WTC11 (cell line): ENCODE results near the gene SLC9B1. TPM values are rescaled to one million over a fixed set of nuclear protein-coding genes. Genes with fewer than 3 reads are reported as not detected.

ENCODE experiments used
- ATAC-seq: fragments of 200-7000 bp; cut with Tn5 transposase; 2 replicates; pipeline ENCODE4 v1.10.0; 2021; ENCODE audit warnings: mild to moderate bottlenecking, moderate library complexity
- CTCF ChIA-PET: fragments of 300-600 bp; sonication (Branson Sonifier 250); formaldehyde crosslinking; loops from one replicate; lab custom pipeline; 2021; ENCODE audit warnings: antibody characterized with exemption; lab: Charles Lee
- POLR2A ChIA-PET: fragments of 350-600 bp; sonication (Branson Sonifier 250); formaldehyde crosslinking; loops from one replicate; lab custom pipeline; 2021; ENCODE audit warnings: antibody characterized with exemption; lab: Charles Lee
- DNase-seq: peaks from one replicate; pipeline ENCODE4 v3.0.0; 2021; ENCODE audit warnings: low spot score
- H3K27ac Mint-ChIP-seq: 2 replicates; pipeline ENCODE4 v1.8.0; 2021; ENCODE audit warnings: mixed read lengths
- H3K27me3 Mint-ChIP-seq: 2 replicates; pipeline ENCODE4 v1.8.0; 2021; ENCODE audit warnings: low read depth, mild to moderate bottlenecking, moderate library complexity, mixed read lengths
- H3K36me3 Mint-ChIP-seq: 2 replicates; pipeline ENCODE4 v1.8.0; 2021; ENCODE audit warnings: mixed read lengths
- H3K4me1 Mint-ChIP-seq: 2 replicates; pipeline ENCODE4 v1.8.0; 2022; ENCODE audit warnings: mixed read lengths
- H3K4me3 Mint-ChIP-seq: 2 replicates; pipeline ENCODE4 v1.8.0; 2021; ENCODE audit warnings: mild to moderate bottlenecking, moderate library complexity, mixed read lengths
- H3K9me3 Mint-ChIP-seq: 2 replicates; pipeline ENCODE4 v1.8.0; 2021; ENCODE audit warnings: mixed read lengths
- CBFB ChIP-seq: sonication (generic); formaldehyde crosslinking; IDR thresholded peaks from 2 replicates; pipeline ENCODE4 v1.8.1; 2022; ENCODE audit warnings: mild to moderate bottlenecking, low read depth, missing genetic modification reagents
- E2F5 ChIP-seq: sonication (generic); formaldehyde crosslinking; IDR thresholded peaks from 2 replicates; pipeline ENCODE4 v1.8.1; 2022; ENCODE audit warnings: mild to moderate bottlenecking, moderate library complexity, missing genetic modification reagents
- FOXP1 ChIP-seq: sonication (generic); formaldehyde crosslinking; IDR thresholded peaks from 2 replicates; pipeline ENCODE4 v1.8.0; 2022; ENCODE audit warnings: missing genetic modification reagents, mild to moderate bottlenecking, moderate library complexity, borderline replicate concordance
- GRHL2 ChIP-seq: fragments of 250-450 bp; sonication (Bioruptor Pico); IDR thresholded peaks from 2 replicates; pipeline ENCODE4 v1.8.0; 2022; ENCODE audit warnings: mild to moderate bottlenecking, moderate library complexity; ENCODE audit not compliant: insufficient replicate concordance, severe bottlenecking
- GTF2I ChIP-seq: fragments of 250-450 bp; sonication (Bioruptor Pico); conservative IDR thresholded peaks from 2 replicates; pipeline ENCODE4 v1.4.0; 2021; ENCODE audit warnings: mild to moderate bottlenecking
- IRF2 ChIP-seq: sonication (generic); formaldehyde crosslinking; IDR thresholded peaks from 2 replicates; pipeline ENCODE4 v1.8.0; 2022; ENCODE audit warnings: low read depth, missing genetic modification reagents, borderline replicate concordance
- NR2C2 ChIP-seq: sonication (generic); formaldehyde crosslinking; IDR thresholded peaks from 2 replicates; pipeline ENCODE4 v1.8.0; 2022; ENCODE audit warnings: mild to moderate bottlenecking, missing genetic modification reagents
- NR3C1 ChIP-seq: sonication (generic); formaldehyde crosslinking; conservative IDR thresholded peaks from 2 replicates; pipeline ENCODE4 v1.8.1; 2023; ENCODE audit warnings: low read depth, mild to moderate bottlenecking, missing genetic modification reagents
- RELA ChIP-seq: sonication (generic); formaldehyde crosslinking; IDR thresholded peaks from 2 replicates; pipeline ENCODE4 v1.8.1; 2022; ENCODE audit warnings: missing genetic modification reagents, mild to moderate bottlenecking, borderline replicate concordance
- RORB ChIP-seq: fragments of 250-450 bp; sonication (Bioruptor Pico); IDR thresholded peaks from 2 replicates; pipeline ENCODE4 v1.9.0; 2021; ENCODE audit warnings: mild to moderate bottlenecking
- STAT6 ChIP-seq: sonication (generic); formaldehyde crosslinking; conservative IDR thresholded peaks from 2 replicates; pipeline ENCODE4 v1.8.1; 2023; ENCODE audit warnings: mild to moderate bottlenecking, low read depth, missing genetic modification reagents, moderate library complexity
- ZBTB21 ChIP-seq: sonication (generic); formaldehyde crosslinking; IDR thresholded peaks from 2 replicates; pipeline ENCODE4 v1.8.1; 2023; ENCODE audit warnings: mild to moderate bottlenecking, missing genetic modification reagents, borderline replicate concordance
- ZBTB43 ChIP-seq: sonication (generic); formaldehyde crosslinking; IDR thresholded peaks from 2 replicates; pipeline ENCODE4 v1.8.1; 2023; ENCODE audit warnings: mild to moderate bottlenecking, missing genetic modification reagents
- ZNF138 ChIP-seq: sonication (generic); formaldehyde crosslinking; conservative IDR thresholded peaks from 2 replicates; pipeline ENCODE4 v1.8.1; 2022; ENCODE audit warnings: mild to moderate bottlenecking, moderate library complexity, missing genetic modification reagents
- ZNF263 ChIP-seq: sonication (generic); formaldehyde crosslinking; IDR thresholded peaks from 2 replicates; pipeline ENCODE4 v1.8.1; 2022; ENCODE audit warnings: low read depth, mild to moderate bottlenecking, moderate library complexity, missing genetic modification reagents
- ZNF512 ChIP-seq: sonication (generic); formaldehyde crosslinking; IDR thresholded peaks from 2 replicates; pipeline ENCODE4 v1.8.1; 2022; ENCODE audit warnings: missing genetic modification reagents, borderline replicate concordance
- total RNA-seq: library from RNA; stranded (reverse); gene quantifications from 3 replicates; pipeline ENCODE4 v1.2.3, GENCODE V29; 2021
- TF ChIP-seq, protein P1 (sequence below): sonication (generic); formaldehyde crosslinking; IDR thresholded peaks from 2 replicates; pipeline ENCODE4 v1.8.0; 2022; ENCODE audit warnings: mild to moderate bottlenecking, missing genetic modification reagents
- TF ChIP-seq, protein P2 (sequence below): sonication (generic); formaldehyde crosslinking; IDR thresholded peaks from 2 replicates; pipeline ENCODE4 v1.8.0; 2022; ENCODE audit warnings: mild to moderate bottlenecking, missing genetic modification reagents
- TF ChIP-seq, protein P3 (sequence below): fragments of 250-450 bp; sonication (Bioruptor Pico); IDR thresholded peaks from 2 replicates; pipeline ENCODE4 v2.1.2; 2022; ENCODE audit warnings: mild to moderate bottlenecking, moderate library complexity

The SLC9B1 gene
- total RNA-seq, 1 experiment from 2014 or later: 0.59 TPM

- TF ChIP-seq ZNF512 (CRISPR knock-in tag) (no peak), ZNF263 (CRISPR knock-in tag) (no peak), RORB (no peak), ZNF138 (CRISPR knock-in tag) (no peak), CBFB (CRISPR knock-in tag) (no peak), ZBTB43 (no peak), NR3C1 (no peak), IRF2 (CRISPR knock-in tag) (no peak), RELA (CRISPR knock-in tag) (no peak), ZBTB21 (CRISPR knock-in tag) (no peak), GRHL2 (CRISPR knock-in tag) (no peak), GTF2I (CRISPR knock-in tag) (no peak)
- TF ChIP-seq, protein P1, sequence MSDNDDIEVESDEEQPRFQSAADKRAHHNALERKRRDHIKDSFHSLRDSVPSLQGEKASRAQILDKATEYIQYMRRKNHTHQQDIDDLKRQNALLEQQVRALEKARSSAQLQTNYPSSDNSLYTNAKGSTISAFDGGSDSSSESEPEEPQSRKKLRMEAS (CRISPR knock-in tag): no peak
- TF ChIP-seq, protein P2, sequence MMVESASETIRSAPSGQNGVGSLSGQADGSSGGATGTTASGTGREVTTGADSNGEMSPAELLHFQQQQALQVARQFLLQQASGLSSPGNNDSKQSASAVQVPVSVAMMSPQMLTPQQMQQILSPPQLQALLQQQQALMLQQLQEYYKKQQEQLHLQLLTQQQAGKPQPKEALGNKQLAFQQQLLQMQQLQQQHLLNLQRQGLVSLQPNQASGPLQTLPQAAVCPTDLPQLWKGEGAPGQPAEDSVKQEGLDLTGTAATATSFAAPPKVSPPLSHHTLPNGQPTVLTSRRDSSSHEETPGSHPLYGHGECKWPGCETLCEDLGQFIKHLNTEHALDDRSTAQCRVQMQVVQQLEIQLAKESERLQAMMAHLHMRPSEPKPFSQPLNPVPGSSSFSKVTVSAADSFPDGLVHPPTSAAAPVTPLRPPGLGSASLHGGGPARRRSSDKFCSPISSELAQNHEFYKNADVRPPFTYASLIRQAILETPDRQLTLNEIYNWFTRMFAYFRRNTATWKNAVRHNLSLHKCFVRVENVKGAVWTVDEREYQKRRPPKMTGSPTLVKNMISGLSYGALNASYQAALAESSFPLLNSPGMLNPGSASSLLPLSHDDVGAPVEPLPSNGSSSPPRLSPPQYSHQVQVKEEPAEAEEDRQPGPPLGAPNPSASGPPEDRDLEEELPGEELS: no peak
- TF ChIP-seq, protein P3, sequence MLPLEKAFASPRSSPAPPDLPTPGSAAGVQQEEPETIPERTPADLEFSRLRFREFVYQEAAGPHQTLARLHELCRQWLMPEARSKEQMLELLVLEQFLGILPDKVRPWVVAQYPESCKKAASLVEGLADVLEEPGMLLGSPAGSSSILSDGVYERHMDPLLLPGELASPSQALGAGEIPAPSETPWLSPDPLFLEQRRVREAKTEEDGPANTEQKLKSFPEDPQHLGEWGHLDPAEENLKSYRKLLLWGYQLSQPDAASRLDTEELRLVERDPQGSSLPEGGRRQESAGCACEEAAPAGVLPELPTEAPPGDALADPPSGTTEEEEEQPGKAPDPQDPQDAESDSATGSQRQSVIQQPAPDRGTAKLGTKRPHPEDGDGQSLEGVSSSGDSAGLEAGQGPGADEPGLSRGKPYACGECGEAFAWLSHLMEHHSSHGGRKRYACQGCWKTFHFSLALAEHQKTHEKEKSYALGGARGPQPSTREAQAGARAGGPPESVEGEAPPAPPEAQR (CRISPR knock-in tag): no peak
Measured at GRCh38 chr4:103054030-103054429, 34.5 kb upstream of the SLC9B1 start (continued).

GRCh38 chr4:103052779-103053178 lies 33.3 kb upstream of the SLC9B1 start:
- CTCF ChIA-PET: interaction anchor here (1.0 to 1.1 kb wide), 2 partner anchors 10 to 47 kb away, joined by 4 to 6 read pairs; partner anchors contain the start of gene BDH2
- ATAC-seq: no peak
- no peak for DNase-seq
- Mint-ChIP-seq H3K4me3 (no peak overlapping the region), H3K9me3 (no peaks in the 10 kb centered on the region), H3K36me3 (no peaks in the 10 kb centered on the region), H3K27ac (no peak overlapping the region), H3K27me3 (no peaks in the 10 kb centered on the region), H3K4me1 (no peaks in the 10 kb centered on the region)
- TF ChIP-seq E2F5: no peak
- TF ChIP-seq STAT6 (CRISPR knock-in tag): no peak
- TF ChIP-seq NR2C2: no peak
- no peak for TF ChIP-seq FOXP1
- POLR2A ChIA-PET: no interaction called here
